T47D (cell line): ENCODE data around the gene ASGR1.

ENCODE experiments used
- DNase-seq, 2 experiments: peaks; one replicate each; pipeline versions ENCODE4 v3.0.0 to v3.0.0-alpha.2; 2011 to 2012; ENCODE audit warnings: low read depth in 1 of 2, low spot score in 1 of 2
- JUND ChIP-seq: IDR thresholded peaks from 2 replicates; pipeline ENCODE4 v1.6.1; 2012; ENCODE audit warnings: low read depth
- in situ Hi-C: cut with HindIII; loops from 2 replicates; pipeline ENCODE4 v1.10.0; 2016; ENCODE audit warnings: low sequenced_read_pairs, low pct_unique_long_range_greater_than_20kb

Gene ASGR1

DNA sequence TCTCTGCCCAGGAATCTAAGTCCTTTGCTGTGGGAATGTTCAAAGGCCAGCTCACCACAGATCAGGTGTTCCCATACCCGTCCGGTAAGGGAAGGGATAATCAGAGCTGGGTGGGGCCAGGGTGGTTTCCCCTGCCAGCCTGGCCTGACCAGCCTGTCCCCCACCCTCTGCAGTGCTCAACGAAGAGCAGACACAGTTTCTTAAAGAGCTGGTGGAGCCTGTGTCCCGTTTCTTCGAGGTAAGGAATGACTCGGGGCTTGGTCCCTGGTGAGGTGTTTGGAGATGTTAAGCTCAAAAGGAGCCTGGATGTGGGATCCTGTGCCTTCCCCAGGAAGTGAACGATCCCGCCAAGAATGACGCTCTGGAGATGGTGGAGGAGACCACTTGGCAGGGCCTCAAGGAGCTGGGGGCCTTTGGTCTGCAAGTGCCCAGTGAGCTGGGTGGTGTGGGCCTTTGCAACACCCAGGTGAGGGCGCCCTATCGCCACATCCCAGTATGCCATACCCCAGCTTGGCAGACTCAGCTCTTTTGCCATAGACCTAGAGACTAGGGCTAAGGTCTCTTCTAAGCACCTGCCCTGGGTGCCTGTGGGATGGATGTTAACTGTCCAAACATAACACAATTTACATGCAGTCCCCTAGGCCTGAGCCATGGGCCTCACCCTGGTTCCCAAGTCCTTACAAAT lies 41.6 kb upstream of the ASGR1 start:
- peak in 1 of 2 experiments; percentile 71 for DNase-seq
- TF ChIP-seq JUND = no peak
- in situ Hi-C loops = no loop called here

DNA sequence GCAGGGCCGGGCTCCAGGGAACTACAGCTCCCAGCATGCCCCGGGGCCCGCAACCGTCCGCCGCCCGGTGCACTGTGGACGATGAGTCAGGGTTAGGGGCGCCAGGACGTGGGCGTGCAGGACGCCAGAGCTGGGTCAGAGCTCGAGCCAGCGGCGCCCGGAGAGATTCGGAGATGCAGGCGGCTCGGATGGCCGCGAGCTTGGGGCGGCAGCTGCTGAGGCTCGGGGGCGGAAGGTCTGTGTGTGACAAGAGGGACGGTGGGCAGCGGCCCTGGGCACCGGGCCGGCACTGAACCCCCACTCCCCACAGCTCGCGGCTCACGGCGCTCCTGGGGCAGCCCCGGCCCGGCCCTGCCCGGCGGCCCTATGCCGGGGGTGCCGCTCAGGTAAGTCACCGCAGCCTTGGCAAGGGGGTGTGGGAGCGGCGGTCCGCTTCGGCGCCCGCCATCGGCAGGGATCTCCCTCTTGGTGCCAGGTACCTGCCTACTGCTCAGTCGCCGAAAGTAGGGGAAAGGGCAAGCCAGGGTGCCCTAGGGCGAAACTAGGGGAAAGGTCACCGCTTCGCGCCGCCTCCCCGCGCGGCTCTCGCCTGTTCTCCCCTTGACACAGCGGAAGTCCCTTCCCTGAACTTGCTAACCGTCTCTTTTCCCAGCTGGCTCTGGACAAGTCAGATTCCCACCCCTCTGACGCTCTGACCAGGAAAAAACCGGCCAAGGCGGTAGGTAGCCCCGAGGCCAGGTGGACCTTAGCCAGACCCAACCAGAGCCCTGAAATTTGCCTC lies 40.8 kb upstream of the ASGR1 start, which contains the start of the genes ACADVL and DLG4:
TSS of gene ACADVL (plus strand) at position 127 of the 781 bp plus-strand sequence. CDS start at position 174, 47 bp downstream.
TSS of gene DLG4 (minus strand) at position 25 of the 781 bp plus-strand sequence.
- DNase-seq = peak; percentile 80 to 97
- in situ Hi-C loops = no loop called here
- no peak for TF ChIP-seq JUND

DNA sequence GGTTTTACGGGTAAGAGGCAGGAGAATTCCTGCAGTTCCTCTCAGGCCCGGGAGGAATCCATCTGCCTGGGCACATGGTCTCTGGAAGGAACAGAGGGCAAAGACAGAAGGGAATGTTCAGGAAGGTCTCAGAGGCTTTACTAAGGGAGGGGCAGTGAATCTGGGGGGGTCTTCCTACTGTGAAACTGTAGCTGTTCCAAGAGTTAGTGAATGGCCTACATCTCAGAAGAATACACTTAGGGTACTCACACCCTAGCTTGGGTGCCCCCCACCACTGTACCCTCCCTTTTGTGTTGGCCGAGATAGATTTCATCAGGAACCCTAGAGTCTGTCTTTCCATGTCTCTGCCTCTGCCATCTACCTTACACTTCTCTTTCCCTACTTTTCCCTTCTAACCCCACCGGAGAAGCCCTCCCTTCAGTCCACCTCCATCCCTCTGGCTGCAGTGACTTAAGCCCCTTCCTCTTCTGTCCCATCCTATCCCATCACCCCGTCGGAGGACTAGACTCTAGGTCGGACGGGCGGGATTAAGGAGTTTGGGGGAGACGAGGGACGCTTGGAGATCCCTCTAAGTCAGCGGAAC lies 40.1 kb upstream of the ASGR1 start:
- TF ChIP-seq JUND = no peak
- in situ Hi-C loops = no loop called here

DNA sequence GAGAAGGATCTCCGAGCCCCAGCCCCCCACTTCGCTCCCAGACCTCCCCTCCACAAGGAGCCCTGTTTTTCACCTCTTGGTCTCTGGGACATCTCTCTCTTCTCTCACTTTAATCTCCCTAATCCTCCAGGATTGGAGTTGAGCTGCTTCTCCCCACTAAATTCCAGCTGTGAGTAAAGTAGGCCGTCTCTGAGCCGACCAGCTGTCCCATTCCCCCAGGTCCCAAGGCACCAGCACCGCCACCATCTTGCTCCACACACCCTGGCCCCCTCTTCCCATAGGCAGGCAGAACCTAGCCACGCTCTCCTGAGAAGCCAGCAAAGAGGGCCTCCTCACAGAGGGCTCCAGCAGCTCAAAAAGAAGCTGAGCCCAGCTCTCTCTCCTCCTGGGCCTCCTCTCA lies 39.6 kb upstream of the ASGR1 start:
- in situ Hi-C loops = no loop called here
- no peak for TF ChIP-seq JUND
- no peak for DNase-seq

More for the DNA sequence above, 40.1 kb upstream of the ASGR1 start:
- DNase-seq = no peak

DNA sequence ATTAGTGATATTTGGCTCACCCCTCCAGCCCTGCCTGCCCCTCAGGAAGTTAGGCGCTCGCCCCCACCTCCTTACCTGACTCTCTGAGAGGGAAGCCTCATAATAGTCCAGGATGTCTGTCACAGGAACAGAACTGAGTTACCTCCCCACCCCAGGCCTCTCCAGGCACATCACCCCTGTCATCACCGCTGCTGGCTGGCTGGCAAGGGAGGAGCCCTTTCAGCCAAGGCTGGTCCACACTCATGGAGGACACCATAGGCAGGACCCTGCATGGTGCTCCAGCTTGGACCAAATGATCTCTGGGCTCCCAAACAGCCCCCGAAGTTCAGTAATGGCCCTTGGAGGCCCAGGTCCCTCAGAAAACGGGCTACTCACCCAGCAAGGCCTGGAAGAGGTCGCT lies 39.0 kb upstream of the ASGR1 start:
- in situ Hi-C loops = no loop called here
- TF ChIP-seq JUND = no peak
- DNase-seq = no peak

DNA sequence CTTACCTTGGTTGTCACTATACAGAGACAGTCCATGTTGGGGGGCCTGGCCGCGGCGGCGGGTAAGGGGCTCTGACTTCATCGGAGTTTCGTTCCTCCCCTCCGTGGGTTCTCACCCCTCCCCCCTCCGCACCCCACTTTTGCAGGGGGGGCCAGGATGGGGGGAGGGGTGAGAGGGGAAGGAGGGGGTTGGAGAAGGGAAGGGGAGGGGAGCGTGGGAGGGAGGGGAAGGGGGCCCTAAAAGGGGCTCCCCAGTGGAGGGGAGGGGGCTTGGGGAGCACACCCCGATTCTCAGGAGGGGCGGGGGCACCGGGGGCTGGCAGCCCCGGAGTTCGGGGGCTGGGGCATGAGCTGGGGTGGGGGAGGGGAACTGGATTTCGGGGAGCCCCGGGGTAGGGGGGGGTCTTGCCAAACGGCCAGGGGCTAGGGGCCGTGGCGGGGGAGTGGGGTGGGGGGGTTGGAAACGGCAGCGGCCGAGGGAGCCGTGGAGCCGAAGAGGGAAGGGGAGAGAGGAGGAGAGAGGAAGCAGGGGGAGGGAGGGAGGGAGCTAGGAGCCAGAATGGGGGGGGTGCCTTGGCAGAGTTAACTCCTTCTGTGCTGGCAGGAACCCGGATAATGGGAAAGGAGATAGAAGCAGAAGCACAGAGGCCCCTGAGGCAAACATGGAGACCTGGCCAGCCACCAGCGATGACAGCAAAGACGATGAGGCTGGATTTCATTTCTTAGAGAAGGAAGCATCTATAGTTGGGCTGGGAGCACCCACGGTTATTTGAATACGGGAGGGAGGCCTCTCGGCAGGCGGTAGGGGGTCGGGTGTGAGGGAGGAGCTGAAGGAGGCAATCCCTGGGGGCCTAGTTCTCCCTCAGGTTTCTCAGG lies 38.2 kb upstream of the ASGR1 start:
- in situ Hi-C loops = no loop called here
- TF ChIP-seq JUND = no peak
- peak in 1 of 2 experiments; percentile 83 for DNase-seq

DNA sequence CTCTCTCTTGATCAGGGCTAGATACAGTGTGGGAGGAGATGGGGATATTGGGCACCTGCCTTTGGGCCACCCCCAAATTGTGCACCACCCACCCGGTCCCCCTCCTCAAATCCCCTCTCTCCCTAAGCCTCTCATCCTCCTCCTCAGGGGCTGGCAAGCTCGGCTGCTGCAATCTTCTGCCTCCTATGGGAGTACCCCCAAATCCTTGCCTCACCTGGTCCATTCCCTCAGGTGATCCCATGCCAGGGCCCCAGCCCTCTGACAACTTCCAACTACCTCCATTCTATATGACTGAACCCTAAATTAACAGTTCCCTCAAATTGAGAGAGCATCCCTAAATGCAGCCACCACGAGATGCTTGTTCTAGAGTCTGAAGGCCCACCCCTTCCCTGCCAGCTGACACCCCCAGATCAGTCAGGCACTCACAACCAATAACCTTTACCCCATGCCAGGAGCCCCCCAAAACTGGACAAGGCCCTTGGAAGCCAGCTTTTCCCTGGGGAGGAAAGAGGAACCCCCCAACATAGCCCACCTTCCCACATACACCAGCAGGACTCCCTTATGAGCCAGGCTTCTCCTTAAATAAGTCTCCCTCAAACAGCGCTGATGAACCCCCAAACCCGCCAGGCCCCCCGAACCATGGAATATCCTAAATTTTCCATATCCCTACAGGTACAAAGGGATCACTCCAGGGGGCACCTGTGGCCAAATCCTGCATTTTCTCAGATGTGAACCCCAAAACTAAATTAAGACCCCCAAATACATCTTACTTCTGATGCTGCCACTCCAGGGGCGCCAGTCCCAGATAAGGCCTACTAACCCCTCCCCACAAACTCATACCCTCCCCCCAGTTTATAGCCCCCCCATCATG lies 37.3 kb upstream of the ASGR1 start:
- in situ Hi-C loops = no loop called here
- no peak for TF ChIP-seq JUND
- DNase-seq = no peak

DNA sequence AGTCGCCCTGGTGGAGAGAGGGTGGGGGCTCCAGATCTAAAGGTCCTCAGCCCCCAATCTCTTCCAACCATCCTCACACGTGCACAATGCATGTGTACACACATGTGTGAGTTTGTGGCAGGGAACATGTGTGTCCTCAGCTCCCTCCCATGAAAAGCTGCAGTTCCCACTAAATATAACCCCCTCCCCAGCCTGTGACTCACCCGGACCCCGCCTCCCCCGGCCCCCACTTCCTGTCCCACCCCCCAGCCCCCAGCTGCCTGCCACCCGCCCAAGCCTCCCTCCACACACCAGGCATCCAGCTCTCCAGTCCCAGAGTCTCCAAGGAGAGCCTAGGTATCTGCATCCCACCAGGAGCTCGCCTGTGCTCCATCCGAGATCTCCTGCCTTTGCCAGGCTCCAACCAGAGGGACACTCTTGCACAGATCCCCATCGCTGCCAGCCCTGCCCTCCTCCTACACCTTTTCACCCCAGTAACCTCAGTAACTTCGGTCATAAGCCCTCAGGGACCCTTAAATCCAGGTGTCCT lies 36.5 kb upstream of the ASGR1 start:
- in situ Hi-C loops = no loop called here
- no peak for DNase-seq
- TF ChIP-seq JUND = no peak

DNA sequence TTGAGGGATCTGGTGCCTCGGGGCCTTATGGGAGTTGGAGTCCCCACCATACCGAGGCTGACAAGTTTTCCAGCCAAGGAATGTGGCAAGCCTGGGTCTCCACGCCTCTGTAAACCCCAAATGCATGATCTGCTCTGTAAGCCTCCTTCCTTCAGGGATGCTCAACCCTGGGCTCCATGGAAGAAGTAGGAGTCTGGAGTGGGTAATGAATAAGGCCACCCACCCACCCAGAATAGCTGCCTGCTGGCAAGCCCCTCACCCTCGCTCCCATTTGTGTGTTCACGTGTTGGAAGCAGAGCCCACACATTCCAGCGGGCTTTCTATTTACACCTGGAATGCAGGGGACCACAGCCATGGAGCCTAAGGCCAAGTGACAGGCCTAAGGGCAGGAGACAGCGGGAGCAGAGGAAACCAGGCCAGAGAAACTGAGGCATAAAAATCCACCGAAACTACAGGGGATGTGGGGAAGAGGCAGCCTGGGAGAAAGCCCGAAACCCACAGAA lies 36.0 kb upstream of the ASGR1 start:
- no peak for DNase-seq
- no peak for TF ChIP-seq JUND
- in situ Hi-C loops = no loop called here

DNA sequence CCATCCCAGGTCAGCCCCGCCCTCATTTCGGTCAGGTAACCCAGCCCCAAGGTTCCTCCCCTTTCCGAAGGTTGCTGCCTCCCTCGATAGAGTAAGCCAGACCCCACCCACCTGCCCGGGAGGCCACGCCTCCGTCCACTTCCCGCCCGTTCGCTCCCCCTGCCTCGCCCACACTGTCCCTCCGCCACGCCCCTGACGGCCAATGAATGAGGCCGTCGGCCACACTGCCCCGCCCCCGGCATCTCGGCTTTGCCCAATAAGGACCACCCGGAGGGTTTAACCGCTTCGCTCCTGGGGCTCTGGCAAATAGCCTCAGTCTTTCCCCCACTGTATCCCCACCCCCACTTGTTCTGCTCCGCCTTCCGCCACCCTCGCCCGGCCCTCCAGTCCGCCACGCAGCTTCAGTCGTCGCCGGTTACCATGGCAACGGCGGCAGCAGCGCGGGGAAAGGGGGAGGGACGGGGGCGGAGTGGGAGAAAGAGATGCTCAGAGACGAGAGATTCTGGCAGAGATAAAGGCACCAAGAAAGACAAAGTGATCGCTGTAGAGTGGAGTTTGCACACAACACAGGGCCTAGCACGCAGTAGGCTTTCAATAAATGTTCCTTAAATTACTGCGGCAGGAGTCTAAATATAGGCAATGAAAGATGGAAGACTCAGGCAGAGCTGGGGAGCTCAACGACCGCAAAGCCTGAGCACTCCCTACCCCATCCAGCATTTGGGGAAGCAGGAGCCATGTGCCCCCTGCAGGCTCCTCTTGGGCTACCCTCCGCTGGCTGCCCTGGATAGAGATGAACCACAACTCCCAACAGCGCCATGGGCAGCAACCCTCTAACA lies 35.3 kb upstream of the ASGR1 start:
- no peak for TF ChIP-seq JUND
- in situ Hi-C loops = no loop called here

More for the DNA sequence above, 35.3 kb upstream of the ASGR1 start:
- peak; percentile 89 to 97 for DNase-seq
